HEK293 (cell line): Measurements from ENCODE around the gene TBX1.

ENCODE experiments used
- CTCF ChIA-PET: fragments of 350-600 bp; formaldehyde crosslinking; extraction: SDS; loops from one replicate; lab custom pipeline; 2021; ENCODE audit warnings: antibody characterized with exemption; lab: Yijun Ruan, JAX
- POLR2A ChIA-PET: fragments of 300-600 bp; formaldehyde crosslinking; extraction: SDS; loops from one replicate; lab custom pipeline; 2020; ENCODE audit warnings: antibody characterized with exemption, inconsistent platforms; lab: Yijun Ruan, JAX
- H3K27ac ChIP-seq: fragments of 200-500 bp; sonication (Bioruptor generic); 2 replicates; pipeline ENCODE4 v1.5.1; 2014; ENCODE audit warnings: low read depth, low read length, control low read depth, inconsistent platforms; ENCODE audit errors: extremely low read depth
- H3K36me3 ChIP-seq, 2 experiments: fragments of 200-500 bp in 1 of 2; sonication (Bioruptor generic) in 1 of 2; 1 replicate in 1 of 2; 2 replicates in 1 of 2; pipeline ENCODE4 v1.5.1; 2014 to 2017; ENCODE audit warnings: inconsistent platforms in 2 of 2, low read length in 2 of 2; ENCODE audit not compliant: control insufficient read depth in 2 of 2, insufficient read depth in 1 of 2
- H3K4me1 ChIP-seq: fragments of 200-500 bp; sonication (Bioruptor generic); 2 replicates; pipeline ENCODE4 v1.5.1; 2014; ENCODE audit warnings: mild to moderate bottlenecking, low read length, inconsistent platforms; ENCODE audit not compliant: control insufficient read depth, insufficient read depth
- H3K4me3 ChIP-seq: 2 replicates; pipeline ENCODE4 v1.5.1; 2011; ENCODE audit warnings: low read depth, mild to moderate bottlenecking, control low read depth, low read length, moderate library complexity
- H3K9me3 ChIP-seq: fragments of 200-500 bp; sonication (Bioruptor generic); 2 replicates; pipeline ENCODE4 v1.5.1; 2014; ENCODE audit warnings: low read depth, low read length, inconsistent platforms; ENCODE audit not compliant: control insufficient read depth, insufficient read depth
- KLF7 ChIP-seq: fragments of 450-650 bp; formaldehyde crosslinking; IDR thresholded peaks from 2 replicates; pipeline ENCODE4 v1.5.1; 2016; ENCODE audit warnings: missing biosample characterization, missing genetic modification characterization, borderline replicate concordance
- KLF9 ChIP-seq: fragments of 450-650 bp; formaldehyde crosslinking; IDR thresholded peaks from 2 replicates; pipeline ENCODE4 v1.5.1; 2016; ENCODE audit warnings: missing biosample characterization, missing genetic modification characterization, low read depth
- ZIC2 ChIP-seq: fragments of 450-650 bp; formaldehyde crosslinking; IDR thresholded peaks from 2 replicates; pipeline ENCODE4 v1.5.1; 2016; ENCODE audit warnings: missing biosample characterization, missing genetic modification characterization
- ZNF112 ChIP-seq: fragments of 450-650 bp; formaldehyde crosslinking; IDR thresholded peaks from 2 replicates; pipeline ENCODE4 v1.5.0; 2017; ENCODE audit warnings: missing biosample characterization, missing genetic modification characterization
- ZNF121 ChIP-seq: fragments of 450-650 bp; formaldehyde crosslinking; IDR thresholded peaks from 2 replicates; pipeline ENCODE4 v1.5.1; 2016; ENCODE audit warnings: missing biosample characterization, missing genetic modification characterization
- ZNF174 ChIP-seq: fragments of 450-650 bp; formaldehyde crosslinking; IDR thresholded peaks from 2 replicates; pipeline ENCODE4 v1.5.0; 2017; ENCODE audit warnings: missing biosample characterization, mild to moderate bottlenecking, missing genetic modification characterization
- ZNF202 ChIP-seq: fragments of 450-650 bp; formaldehyde crosslinking; IDR thresholded peaks from 2 replicates; pipeline ENCODE4 v1.5.1; 2016; ENCODE audit warnings: missing biosample characterization, missing genetic modification characterization, borderline replicate concordance
- ZNF23 ChIP-seq: fragments of 450-650 bp; formaldehyde crosslinking; IDR thresholded peaks from 2 replicates; pipeline ENCODE4 v1.5.1; 2016; ENCODE audit warnings: missing biosample characterization, missing genetic modification characterization, borderline replicate concordance
- ZNF24 ChIP-seq: fragments of 450-650 bp; formaldehyde crosslinking; IDR thresholded peaks from 2 replicates; pipeline ENCODE4 v1.5.1; 2016; ENCODE audit warnings: missing biosample characterization, missing genetic modification characterization
- ZNF274 ChIP-seq, 2 experiments: fragments of 200-500 bp in 1 of 2; fragments of 450-650 bp in 1 of 2; sonication (Bioruptor generic) in 1 of 2; formaldehyde crosslinking in 1 of 2; IDR thresholded peaks; 2 replicates each; pipeline versions ENCODE4 v1.5.1 to v1.6.1; 2014 to 2016; ENCODE audit warnings: borderline replicate concordance in 1 of 2, inconsistent platforms in 1 of 2, low read length in 1 of 2, missing biosample characterization in 1 of 2, missing genetic modification characterization in 1 of 2
- ZNF423 ChIP-seq: fragments of 450-650 bp; formaldehyde crosslinking; IDR thresholded peaks from 2 replicates; pipeline ENCODE4 v1.5.1; 2016; ENCODE audit warnings: missing biosample characterization, missing genetic modification characterization
- ZNF596 ChIP-seq: fragments of 450-650 bp; IDR thresholded peaks from 2 replicates; pipeline ENCODE4 v1.5.0; 2018; ENCODE audit warnings: missing biosample characterization, mild to moderate bottlenecking, missing genetic modification characterization, moderate library complexity
- ZNF785 ChIP-seq: fragments of 450-650 bp; formaldehyde crosslinking; IDR thresholded peaks from 2 replicates; pipeline ENCODE4 v1.5.1; 2016; ENCODE audit warnings: missing biosample characterization, missing genetic modification characterization
- TF ChIP-seq, protein P1 (sequence below): fragments of 450-650 bp; formaldehyde crosslinking; IDR thresholded peaks from 2 replicates; pipeline ENCODE4 v1.5.1; 2016; ENCODE audit warnings: missing biosample characterization, missing genetic modification characterization
- TF ChIP-seq, protein P2 (sequence below): fragments of 450-650 bp; formaldehyde crosslinking; IDR thresholded peaks from 2 replicates; pipeline ENCODE4 v1.5.0; 2017; ENCODE audit warnings: missing biosample characterization, missing genetic modification characterization, borderline replicate concordance

Gene TBX1

DNA sequence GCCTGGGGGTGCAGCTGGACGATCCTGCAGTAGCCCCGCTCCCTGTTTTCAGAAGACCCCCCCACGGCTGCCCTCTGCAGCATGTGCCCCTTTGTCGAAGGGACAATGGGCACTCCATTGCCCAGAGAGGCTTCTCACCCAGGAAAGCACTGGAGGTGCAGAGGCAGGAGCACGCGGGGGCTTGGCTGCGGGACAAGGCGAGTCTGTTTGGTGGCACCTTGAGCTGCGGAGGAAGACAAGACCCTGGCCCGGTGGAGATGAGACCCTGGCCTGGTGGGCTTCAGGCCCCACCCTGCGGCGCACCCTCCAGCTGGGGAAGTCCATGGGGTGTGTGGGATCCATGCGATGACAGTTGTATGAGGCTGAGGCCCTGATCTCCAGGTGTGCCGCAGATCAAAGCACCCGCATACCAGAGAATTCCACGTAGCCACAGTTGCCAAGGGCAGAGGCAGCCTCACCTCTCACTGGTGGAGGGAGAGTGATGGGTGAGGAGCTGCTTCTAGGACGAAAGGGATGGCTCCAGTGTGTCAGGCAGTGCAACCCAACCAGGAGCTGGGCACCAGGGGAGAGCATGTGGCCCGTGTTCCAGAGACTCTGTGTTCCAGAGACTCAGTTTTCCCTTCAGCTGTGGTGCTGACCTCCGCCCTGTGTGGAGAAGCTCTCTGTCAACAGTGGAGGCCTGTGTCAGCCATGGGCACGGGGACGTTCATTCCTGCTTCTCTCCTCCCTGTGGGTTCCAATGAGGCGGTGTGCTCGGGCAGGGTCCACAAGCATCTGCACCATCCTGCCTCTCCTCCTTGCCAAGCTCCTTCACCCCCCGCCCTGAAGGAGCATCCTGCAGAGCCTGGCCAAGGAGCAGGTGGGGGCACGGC is 10.0 kb downstream of the TBX1 start:
- TF ChIP-seq ZNF23 (tag by site-specific recombination) (no peak), ZNF596 (tag by site-specific recombination) (no peak), ZNF202 (tag by site-specific recombination) (no peak), ZIC2 (tag by site-specific recombination) (no peak), ZNF423 (tag by site-specific recombination) (no peak), ZNF174 (no peak), KLF7 (no peak), KLF9 (tag by site-specific recombination) (no peak), ZNF785 (tag by site-specific recombination) (no peak), ZNF112 (tag by site-specific recombination) (no peak)
- TF ChIP-seq, protein P1, sequence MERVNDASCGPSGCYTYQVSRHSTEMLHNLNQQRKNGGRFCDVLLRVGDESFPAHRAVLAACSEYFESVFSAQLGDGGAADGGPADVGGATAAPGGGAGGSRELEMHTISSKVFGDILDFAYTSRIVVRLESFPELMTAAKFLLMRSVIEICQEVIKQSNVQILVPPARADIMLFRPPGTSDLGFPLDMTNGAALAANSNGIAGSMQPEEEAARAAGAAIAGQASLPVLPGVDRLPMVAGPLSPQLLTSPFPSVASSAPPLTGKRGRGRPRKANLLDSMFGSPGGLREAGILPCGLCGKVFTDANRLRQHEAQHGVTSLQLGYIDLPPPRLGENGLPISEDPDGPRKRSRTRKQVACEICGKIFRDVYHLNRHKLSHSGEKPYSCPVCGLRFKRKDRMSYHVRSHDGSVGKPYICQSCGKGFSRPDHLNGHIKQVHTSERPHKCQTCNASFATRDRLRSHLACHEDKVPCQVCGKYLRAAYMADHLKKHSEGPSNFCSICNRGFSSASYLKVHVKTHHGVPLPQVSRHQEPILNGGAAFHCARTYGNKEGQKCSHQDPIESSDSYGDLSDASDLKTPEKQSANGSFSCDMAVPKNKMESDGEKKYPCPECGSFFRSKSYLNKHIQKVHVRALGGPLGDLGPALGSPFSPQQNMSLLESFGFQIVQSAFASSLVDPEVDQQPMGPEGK (tag by site-specific recombination) = no peak
- CTCF ChIA-PET = interaction anchor here (0.6 to 1.8 kb wide), 4 partner anchors 40 to 349 kb away, joined by 3 to 9 read pairs (median 4); no protein-coding TSS in a partner anchor
- no peaks in the 10 kb centered on the region for H3K9me3 ChIP-seq
- H3K4me1 ChIP-seq = no peaks in the 10 kb centered on the region
- H3K36me3 ChIP-seq = peaks cover 0 to 48% of the 10 kb centered on the region in 2 experiments; a peak in 1 of 3 replicates
- no peak overlapping the region for H3K4me3 ChIP-seq
- POLR2A ChIA-PET = interaction anchor here (0.9 to 1.3 kb wide), 2 partner anchors 14 to 15 kb away, joined by 3 read pairs; no protein-coding TSS in a partner anchor
- no peak overlapping the region for H3K27ac ChIP-seq

DNA sequence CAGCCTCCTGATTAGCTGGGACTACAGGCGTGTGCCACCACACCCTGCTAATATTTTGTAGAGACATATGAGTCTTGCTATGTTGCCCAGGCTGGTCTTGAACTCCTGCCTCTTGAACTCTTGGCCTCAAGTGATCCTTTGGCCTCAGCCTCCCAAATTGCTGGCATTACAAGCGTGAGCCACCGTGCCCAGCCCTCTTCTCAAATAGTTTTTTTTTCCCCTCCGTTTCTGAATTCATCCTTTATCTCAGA is 11.8 kb downstream of the TBX1 start:
- TF ChIP-seq ZNF274 (IDR thresholded peaks at IDR 0.05; ENCODE audit: low read length) = no peak
- no peak for TF ChIP-seq ZNF274 (tag by site-specific recombination; IDR thresholded peaks at IDR 0.05; ENCODE audit: borderline replicate concordance)
- no peak for TF ChIP-seq ZNF24 (tag by site-specific recombination)
- TF ChIP-seq ZNF121 = peak; percentile 38; the same call in 1 of the 2 replicates
- TF ChIP-seq, protein P2, sequence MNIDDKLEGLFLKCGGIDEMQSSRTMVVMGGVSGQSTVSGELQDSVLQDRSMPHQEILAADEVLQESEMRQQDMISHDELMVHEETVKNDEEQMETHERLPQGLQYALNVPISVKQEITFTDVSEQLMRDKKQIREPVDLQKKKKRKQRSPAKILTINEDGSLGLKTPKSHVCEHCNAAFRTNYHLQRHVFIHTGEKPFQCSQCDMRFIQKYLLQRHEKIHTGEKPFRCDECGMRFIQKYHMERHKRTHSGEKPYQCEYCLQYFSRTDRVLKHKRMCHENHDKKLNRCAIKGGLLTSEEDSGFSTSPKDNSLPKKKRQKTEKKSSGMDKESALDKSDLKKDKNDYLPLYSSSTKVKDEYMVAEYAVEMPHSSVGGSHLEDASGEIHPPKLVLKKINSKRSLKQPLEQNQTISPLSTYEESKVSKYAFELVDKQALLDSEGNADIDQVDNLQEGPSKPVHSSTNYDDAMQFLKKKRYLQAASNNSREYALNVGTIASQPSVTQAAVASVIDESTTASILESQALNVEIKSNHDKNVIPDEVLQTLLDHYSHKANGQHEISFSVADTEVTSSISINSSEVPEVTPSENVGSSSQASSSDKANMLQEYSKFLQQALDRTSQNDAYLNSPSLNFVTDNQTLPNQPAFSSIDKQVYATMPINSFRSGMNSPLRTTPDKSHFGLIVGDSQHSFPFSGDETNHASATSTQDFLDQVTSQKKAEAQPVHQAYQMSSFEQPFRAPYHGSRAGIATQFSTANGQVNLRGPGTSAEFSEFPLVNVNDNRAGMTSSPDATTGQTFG (tag by site-specific recombination) = no peak
- Histone ChIP-seq H3K9me3 (no peaks in the 10 kb centered on the region), H3K4me1 (no peaks in the 10 kb centered on the region), H3K27ac (no peak overlapping the region), H3K4me3 (no peak overlapping the region), H3K36me3 (peaks cover 0 to 34% of the 10 kb centered on the region in 2 experiments; a peak in 1 of 3 replicates)
- CTCF ChIA-PET = interaction anchor here (1.2 to 2.5 kb wide), 3 partner anchors 16 to 42 kb away, joined by 3 to 20 read pairs (median 3); no protein-coding TSS in a partner anchor
- POLR2A ChIA-PET = no interaction called here
